HUES6 (cell line): Measurements from ENCODE around the gene DGKI.

Experiments used
- H3K27ac ChIP-seq: 2 replicates; pipeline ENCODE4 v1.7.0; 2013; ENCODE audit warnings: low read depth, mild to moderate bottlenecking, low read length, inconsistent platforms
- H3K27me3 ChIP-seq: 2 replicates; pipeline ENCODE4 v1.6.1; 2013; ENCODE audit warnings: low read length; ENCODE audit not compliant: control insufficient read depth, insufficient read depth
- H3K36me3 ChIP-seq: 2 replicates; pipeline ENCODE4 v1.6.1; 2013; ENCODE audit warnings: low read length; ENCODE audit not compliant: control insufficient read depth, insufficient read depth
- H3K4me1 ChIP-seq: 2 replicates; pipeline ENCODE4 v1.6.1; 2013; ENCODE audit warnings: low read length; ENCODE audit not compliant: control insufficient read depth, insufficient read depth
- H3K4me3 ChIP-seq: 2 replicates; pipeline ENCODE4 v1.5.1; 2013; ENCODE audit warnings: low read depth, low read length
- H3K9ac ChIP-seq: one replicate; pipeline ENCODE4 v1.6.1; 2013; ENCODE audit warnings: mild to moderate bottlenecking, low read length
- H3K9me3 ChIP-seq: 2 replicates; pipeline ENCODE4 v1.6.1; 2013; ENCODE audit warnings: low read depth, low read length; ENCODE audit not compliant: control insufficient read depth, insufficient read depth

DGKI gene

DNA sequence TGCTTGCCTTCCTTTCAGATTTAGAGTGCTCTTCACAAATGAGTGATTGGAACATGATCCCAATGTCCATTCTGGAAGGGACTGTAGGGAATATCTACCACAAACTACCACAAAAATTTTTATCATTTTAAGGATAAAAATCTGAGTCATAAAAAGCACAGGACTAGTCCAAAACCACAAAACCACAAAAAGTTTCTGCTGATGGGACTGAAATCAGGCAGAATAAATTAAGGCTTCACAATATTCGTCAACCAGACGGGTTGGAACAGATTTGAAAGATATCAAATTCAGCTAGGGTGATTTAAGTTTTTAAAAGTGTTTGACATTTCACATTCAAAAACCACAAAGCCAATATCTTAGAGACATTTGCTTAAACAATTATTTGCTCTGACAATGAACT lies 403.2 kb downstream of the DGKI start:
- H3K4me1 ChIP-seq: peaks cover 11% of the 10 kb centered on the region
- no peak overlapping the region for H3K27ac ChIP-seq
- H3K36me3 ChIP-seq: no peaks in the 10 kb centered on the region
- H3K4me3 ChIP-seq: no peak overlapping the region
- no peak overlapping the region for H3K9ac ChIP-seq
- H3K9me3 ChIP-seq: no peaks in the 10 kb centered on the region
- H3K27me3 ChIP-seq: no peaks in the 10 kb centered on the region

DNA sequence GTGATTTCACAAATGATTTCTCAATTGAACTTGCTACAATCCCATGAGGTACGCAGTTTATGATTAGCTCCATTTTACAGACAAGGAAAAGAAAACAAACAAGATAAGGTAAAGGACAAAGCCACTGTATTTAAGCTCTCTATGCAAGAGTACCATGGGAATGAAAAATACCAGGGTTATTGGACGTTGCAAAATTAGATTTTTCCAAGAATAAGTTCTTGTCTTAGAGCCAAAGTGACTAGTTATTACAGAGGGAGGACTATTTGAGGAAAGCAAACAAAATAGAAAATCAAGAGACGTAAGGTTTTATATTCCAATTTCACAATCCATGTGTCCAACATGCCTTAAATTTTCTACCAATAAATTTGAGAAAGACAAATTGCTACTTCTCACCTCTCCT lies 405.3 kb downstream of the DGKI start:
- Histone ChIP-seq H3K9me3 (no peaks in the 10 kb centered on the region), H3K9ac (no peak overlapping the region), H3K4me1 (peaks cover 11% of the 10 kb centered on the region), H3K4me3 (no peak overlapping the region), H3K27me3 (no peaks in the 10 kb centered on the region), H3K36me3 (no peaks in the 10 kb centered on the region), H3K27ac (no peak overlapping the region)

DNA sequence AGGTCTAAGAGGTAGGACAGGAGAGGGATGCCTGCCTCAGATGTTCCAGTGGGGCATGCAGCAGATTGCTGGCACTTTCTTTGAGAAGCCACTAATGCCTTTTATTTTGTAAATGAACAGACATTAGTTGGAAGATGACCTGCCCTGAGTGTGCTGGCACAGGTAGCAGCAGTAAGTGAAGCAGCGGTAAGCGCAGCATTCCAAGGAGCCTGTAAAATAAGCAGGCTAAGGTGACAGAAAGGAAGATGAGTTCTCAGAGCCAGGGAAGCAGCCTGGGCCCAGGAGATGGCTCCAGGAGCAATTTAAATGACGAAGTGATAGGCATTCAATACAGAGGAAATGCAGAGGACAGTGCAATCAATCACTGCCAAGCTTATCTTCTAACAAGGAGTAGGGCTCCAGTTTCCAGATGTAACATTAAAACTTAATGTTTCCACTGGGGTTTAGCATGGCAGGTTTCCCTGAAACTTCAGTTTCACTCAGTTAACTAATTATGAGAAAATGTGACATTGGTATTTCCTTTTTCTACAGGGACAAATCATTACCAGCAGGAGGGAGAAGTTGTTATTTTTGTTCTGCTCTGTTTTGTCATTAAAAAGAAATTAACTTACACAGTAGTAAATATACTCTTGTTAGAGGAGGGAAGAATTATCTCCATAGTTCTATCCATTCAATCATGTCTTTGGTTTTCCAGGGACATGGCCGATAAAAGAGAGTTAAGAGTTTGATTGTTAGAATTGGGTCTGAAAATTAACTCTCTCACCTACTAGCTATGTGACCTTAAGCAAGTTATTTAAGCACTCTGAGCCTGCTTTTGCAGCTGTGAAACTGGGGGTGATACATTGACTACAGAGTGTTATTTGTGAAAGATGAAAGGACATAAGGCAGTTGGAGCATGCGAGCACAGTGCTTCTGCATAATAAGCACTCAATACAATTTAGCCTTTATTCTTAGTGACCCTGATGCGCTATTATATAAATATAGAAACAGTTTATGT lies 406.6 kb downstream of the DGKI start:
- Histone ChIP-seq H3K9ac (no peak overlapping the region), H3K27ac (no peak overlapping the region), H3K27me3 (no peaks in the 10 kb centered on the region)

DNA sequence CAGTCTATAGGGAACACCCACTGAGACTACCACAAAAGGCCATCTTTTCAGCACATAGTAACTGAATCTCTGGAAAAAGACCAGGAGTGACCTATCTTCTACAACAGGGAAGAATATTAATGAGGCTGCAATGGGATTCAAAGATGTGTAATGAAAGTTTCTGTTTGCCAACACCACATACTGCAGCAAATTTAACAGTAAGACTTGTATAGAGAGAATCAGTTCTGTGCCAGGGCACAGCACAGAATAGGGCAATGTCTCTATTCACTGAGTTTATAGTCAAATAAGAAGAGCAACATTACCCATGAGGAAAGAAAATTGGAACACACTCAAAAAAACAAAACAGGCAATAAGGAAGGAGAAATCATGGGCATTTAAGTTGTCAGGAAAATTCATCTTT lies 411.8 kb downstream of the DGKI start:
- H3K36me3 ChIP-seq: no peaks in the 10 kb centered on the region
- no peak overlapping the region for H3K9ac ChIP-seq
- H3K27ac ChIP-seq: no peak overlapping the region
- H3K4me1 ChIP-seq: peaks cover 5% of the 10 kb centered on the region
- H3K27me3 ChIP-seq: no peaks in the 10 kb centered on the region
- H3K4me3 ChIP-seq: no peak overlapping the region
- no peaks in the 10 kb centered on the region for H3K9me3 ChIP-seq

More for the DNA sequence above, 406.6 kb downstream of the DGKI start:
- Histone ChIP-seq H3K4me1 (peaks cover 11% of the 10 kb centered on the region), H3K4me3 (no peak overlapping the region), H3K9me3 (no peaks in the 10 kb centered on the region), H3K36me3 (no peaks in the 10 kb centered on the region)

DNA sequence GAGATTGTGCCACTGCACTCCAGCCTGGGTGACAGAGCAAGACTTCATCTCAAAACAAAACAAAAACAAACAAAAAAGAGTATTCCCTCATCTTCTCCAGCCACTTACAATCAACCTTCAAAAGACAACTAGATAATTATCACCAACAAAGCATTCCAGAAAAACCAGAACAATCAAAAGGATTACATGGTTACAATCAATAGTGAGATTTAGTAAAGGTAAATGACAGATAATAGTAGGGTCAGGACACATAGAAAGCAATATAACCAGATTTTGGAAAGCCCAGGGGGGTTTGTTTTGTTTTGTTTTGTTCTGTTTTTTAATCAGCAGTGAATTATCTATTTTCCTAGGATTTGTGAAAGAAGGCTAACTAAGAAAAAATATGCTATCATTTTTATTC lies 412.2 kb downstream of the DGKI start:
- no peaks in the 10 kb centered on the region for H3K36me3 ChIP-seq
- no peaks in the 10 kb centered on the region for H3K9me3 ChIP-seq
- peaks cover 1% of the 10 kb centered on the region for H3K4me1 ChIP-seq
- H3K27me3 ChIP-seq: no peaks in the 10 kb centered on the region
- H3K4me3 ChIP-seq: no peak overlapping the region
- H3K27ac ChIP-seq: no peak overlapping the region
- no peak overlapping the region for H3K9ac ChIP-seq

DNA sequence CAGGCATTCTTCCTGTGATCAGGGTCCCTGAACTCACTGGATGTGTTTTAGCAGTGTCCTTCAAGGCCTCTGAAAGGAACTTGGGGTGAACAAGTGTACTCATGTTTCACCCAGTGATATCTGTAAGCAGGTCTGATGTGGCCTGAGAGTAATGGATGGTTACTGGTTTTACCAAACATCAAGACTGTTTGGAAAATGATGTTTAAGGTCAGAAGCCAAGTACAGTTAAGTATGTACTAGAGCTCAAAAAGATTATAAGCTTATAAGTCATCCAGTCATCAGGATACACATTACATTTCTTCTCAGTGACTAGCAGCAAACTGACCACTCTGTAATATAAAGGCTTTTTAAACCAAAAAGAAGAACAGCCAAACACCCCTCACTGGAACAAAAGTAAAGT lies 423.5 kb downstream of the DGKI start:
- Histone ChIP-seq H3K4me3 (no peak overlapping the region), H3K4me1 (no peaks in the 10 kb centered on the region), H3K9me3 (0 out of 2 replicates have a peak, but pooled peaks cover 4% of the 10 kb centered on the region), H3K27me3 (no peaks in the 10 kb centered on the region), H3K27ac (no peak overlapping the region), H3K9ac (no peak overlapping the region), H3K36me3 (no peaks in the 10 kb centered on the region)

DNA sequence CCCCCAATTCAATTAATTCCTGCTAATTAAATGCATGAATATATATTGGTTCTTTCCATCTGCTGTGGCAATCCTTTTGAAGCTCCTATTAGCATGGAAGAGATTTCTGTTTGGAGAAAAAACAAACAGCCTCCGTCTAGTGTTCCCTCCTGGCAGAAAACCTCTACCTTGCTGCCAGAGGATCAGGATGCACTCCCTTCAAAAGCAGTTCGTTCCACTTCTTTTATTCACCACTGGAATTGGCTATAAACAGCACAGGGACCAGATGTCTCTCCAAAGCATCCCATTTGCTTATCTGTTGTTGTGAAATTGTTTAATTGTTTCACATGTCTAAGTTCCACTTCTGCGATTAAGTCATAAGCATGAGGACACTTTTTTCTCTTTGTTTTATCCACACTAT lies 425.4 kb downstream of the DGKI start:
- H3K4me1 ChIP-seq: no peaks in the 10 kb centered on the region
- no peaks in the 10 kb centered on the region for H3K36me3 ChIP-seq
- H3K4me3 ChIP-seq: no peak overlapping the region
- no peak overlapping the region for H3K9ac ChIP-seq
- no peaks in the 10 kb centered on the region for H3K27me3 ChIP-seq
- 0 out of 2 replicates have a peak, but pooled peaks cover 4% of the 10 kb centered on the region for H3K9me3 ChIP-seq
- H3K27ac ChIP-seq: no peak overlapping the region

DNA sequence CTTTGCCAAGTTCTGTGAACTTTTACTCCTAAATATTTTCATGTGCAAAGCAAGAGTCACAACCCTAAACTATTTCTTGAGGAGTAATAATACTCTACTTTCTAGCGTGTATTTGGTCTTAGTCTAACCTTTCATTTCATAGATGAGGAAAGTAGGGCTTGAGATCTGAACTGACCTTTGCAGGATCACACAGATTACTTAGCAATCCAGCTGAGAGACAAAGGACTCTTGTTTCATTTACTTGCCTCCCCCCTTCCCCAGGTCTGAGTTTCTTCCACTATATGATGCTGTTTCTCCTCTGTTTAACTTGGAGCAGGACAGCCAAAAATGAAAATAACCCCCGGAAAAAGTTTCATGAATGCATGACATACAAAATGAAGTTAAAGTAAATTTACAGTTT lies 427.9 kb downstream of the DGKI start:
- Histone ChIP-seq H3K4me1 (no peaks in the 10 kb centered on the region), H3K36me3 (no peaks in the 10 kb centered on the region), H3K27me3 (no peaks in the 10 kb centered on the region), H3K4me3 (no peak overlapping the region), H3K9ac (no peak overlapping the region), H3K27ac (no peak overlapping the region), H3K9me3 (0 out of 2 replicates have a peak, but pooled peaks cover 4% of the 10 kb centered on the region)

DNA sequence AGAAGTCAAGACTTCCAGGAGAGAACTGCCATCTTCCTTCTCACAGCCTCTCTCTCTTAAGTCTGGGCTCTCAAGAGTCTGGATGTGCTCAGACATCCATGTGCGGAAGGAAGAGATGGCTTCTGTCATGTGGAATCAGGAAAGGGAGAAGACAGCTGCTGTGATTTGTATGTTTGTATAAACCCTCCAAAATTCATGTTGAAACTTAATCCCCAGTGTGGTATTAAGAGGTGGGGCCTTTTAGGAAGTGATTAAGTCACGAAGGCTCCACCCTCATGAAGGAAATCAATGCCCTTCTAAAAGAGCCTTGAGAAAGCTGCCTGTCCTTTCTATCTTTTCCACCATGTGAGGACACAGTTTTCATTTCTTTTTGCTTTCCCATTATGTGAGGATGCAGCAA lies 429.3 kb downstream of the DGKI start:
- no peaks in the 10 kb centered on the region for H3K4me1 ChIP-seq

DNA sequence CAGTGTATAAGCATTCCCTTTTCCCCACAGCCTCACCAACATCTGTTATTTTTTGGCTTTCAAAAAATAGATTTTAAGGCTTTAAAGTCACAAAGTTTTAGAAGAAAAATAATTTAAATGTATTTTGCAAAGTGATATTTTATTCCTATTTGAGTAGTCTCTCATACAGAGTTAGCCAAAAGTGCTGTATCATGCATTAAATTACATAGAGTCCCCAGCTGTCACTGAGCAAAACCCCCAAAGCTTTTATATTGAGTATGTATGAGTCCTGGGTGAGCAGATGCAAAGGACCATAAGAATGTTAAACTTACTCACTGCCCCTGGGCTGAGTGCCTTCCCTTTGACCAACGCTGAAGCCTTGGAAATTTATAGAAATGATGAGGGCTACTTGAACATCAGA lies 432.9 kb downstream of the DGKI start:
- Histone ChIP-seq H3K27ac (no peak overlapping the region), H3K27me3 (no peaks in the 10 kb centered on the region), H3K4me3 (no peak overlapping the region), H3K9me3 (no peaks in the 10 kb centered on the region), H3K4me1 (no peaks in the 10 kb centered on the region), H3K36me3 (no peaks in the 10 kb centered on the region), H3K9ac (no peak overlapping the region)

More for the DNA sequence above, 429.3 kb downstream of the DGKI start:
- H3K9ac ChIP-seq: no peak overlapping the region
- no peaks in the 10 kb centered on the region for H3K27me3 ChIP-seq
- H3K27ac ChIP-seq: no peak overlapping the region
- no peak overlapping the region for H3K4me3 ChIP-seq
- no peaks in the 10 kb centered on the region for H3K36me3 ChIP-seq
- H3K9me3 ChIP-seq: no peaks in the 10 kb centered on the region

DNA sequence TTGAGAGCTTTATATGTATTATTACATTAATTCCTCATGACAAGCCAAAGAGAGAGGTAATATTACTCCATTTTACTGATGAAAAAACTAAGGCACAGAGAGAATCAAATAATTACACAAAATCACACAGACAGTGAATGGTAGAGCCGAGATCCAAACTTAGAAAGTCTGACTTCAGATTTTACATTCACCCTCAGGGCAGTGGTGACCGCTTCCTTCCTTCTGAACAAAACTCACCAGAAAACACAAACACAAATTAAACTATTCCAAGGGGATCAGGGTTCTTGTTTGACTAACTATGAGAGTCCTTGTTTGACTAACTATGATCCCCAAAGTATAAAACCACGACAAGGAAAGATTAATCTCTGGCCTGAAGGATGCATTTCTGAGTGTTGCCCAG lies 435.3 kb downstream of the DGKI start:
- H3K4me3 ChIP-seq: no peak overlapping the region
- H3K27ac ChIP-seq: no peak overlapping the region
- H3K9ac ChIP-seq: no peak overlapping the region
- H3K9me3 ChIP-seq: no peaks in the 10 kb centered on the region
- no peaks in the 10 kb centered on the region for H3K27me3 ChIP-seq
- H3K36me3 ChIP-seq: no peaks in the 10 kb centered on the region
- no peaks in the 10 kb centered on the region for H3K4me1 ChIP-seq
